ENCODE results near the gene NOSTRIN. TPM values are rescaled to one million over a fixed set of nuclear protein-coding genes. Genes with fewer than 3 reads are reported as not detected.

NOSTRIN gene
- total and polyA plus RNA-seq, 2 experiments from 2014 or later, result 0.45 to 0.54 TPM

DNA sequence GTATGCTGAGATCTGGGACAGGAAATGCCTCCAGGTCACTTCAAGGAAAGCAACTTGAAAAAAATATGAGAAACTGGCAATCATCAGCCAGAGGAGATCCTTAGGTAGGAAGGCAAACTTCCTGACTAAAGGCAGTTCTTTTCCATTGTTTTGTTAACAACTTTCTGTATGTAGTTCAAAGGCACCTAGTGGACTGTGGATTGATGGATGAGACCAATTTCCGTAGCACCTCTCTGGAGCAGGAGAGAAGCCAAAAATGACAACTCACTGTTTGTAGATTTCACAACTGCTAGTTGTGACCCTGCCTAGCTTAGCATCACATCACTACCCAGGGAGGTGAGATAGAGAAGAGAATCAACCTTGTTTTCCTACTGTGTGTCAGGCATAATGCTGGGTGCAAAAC, 21.8 kb upstream of the NOSTRIN start:
- Histone ChIP-seq H3K4me3 (no peak overlapping the region), H3K9me2 (ENCODE audit: insufficient read depth) (no peaks in the 10 kb centered on the region), H3K79me2 (ENCODE audit: insufficient read depth) (no peaks in the 10 kb centered on the region), H3K9ac (no peak overlapping the region), H3K27me3 (replicated peaks; ENCODE audit: insufficient read depth) (no peaks in the 10 kb centered on the region), H4K20me1 (ENCODE audit: insufficient read depth) (no peaks in the 10 kb centered on the region), H3K4me1 (ENCODE audit: insufficient read depth) (no peaks in the 10 kb centered on the region), H2AFZ (no peak overlapping the region), H3F3A (ENCODE audit: insufficient read depth) (no peaks in the 10 kb centered on the region), H3K36me3 (ENCODE audit: low read depth) (no peaks in the 10 kb centered on the region), H3K27ac (no peak overlapping the region), H3K4me2 (ENCODE audit: unreplicated experiment) (no peak overlapping the region), H3K9me3 (ENCODE audit: low read depth) (no peaks in the 10 kb centered on the region)
- no peak for TF ChIP-seq EZH2 (IDR thresholded peaks at IDR 0.05; ENCODE audit: insufficient read depth, poor library complexity, severe bottlenecking)
- TF ChIP-seq EZH2phosphoT487 (IDR thresholded peaks at IDR 0.05; ENCODE audit: insufficient read depth, low read depth), result no peak
- 79 to 80% methylated on average over 1 of the region's 1 CpG for WGBS, 2 experiments (ENCODE audit: low coverage in 1 of 2, low lambda C conversion rate in 2 of 2, missing lambda C conversion rate in 2 of 2)
- in situ Hi-C loops (cut with MboI), result no loop called here
- DNase-seq, result peak; percentile 10

DNA sequence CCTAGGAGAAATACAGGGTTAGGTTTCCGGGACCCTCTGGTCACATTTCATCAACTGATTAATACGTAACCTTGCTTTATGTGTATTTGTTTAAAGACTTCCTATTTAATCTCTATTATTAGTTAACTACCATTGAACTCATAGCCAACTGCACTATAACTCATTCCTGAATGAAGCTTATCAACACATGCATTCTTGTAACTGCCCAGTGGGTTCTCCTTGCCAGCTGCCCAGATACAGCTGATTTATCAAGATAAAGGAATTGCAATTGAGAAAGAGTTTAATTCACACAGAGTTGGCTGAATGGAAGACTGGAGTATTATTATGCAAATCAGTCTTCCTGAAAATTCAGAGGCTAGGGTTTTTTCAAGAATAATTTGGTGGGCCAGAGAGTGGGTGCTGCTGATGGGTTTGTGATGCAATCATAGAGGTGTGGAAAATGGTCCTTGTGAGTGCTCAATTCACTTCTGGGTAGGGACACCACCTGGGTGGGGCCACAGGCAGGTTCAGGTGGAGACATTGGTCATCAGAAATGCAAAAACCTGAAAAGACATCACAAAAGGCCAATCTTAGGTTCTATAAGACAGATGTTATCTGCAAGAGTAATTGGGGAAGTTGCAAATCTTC, 21.1 kb upstream of the NOSTRIN start:
- in situ Hi-C loops (cut with MboI), result no loop called here
- Histone ChIP-seq H3K79me2 (ENCODE audit: insufficient read depth) (no peaks in the 10 kb centered on the region), H3K9me3 (ENCODE audit: low read depth) (no peaks in the 10 kb centered on the region), H3K9me2 (ENCODE audit: insufficient read depth) (no peaks in the 10 kb centered on the region), H3K27ac (no peak overlapping the region), H3K4me3 (no peak overlapping the region), H3K9ac (no peak overlapping the region), H4K20me1 (ENCODE audit: insufficient read depth) (no peaks in the 10 kb centered on the region), H2AFZ (no peak overlapping the region), H3K4me1 (ENCODE audit: insufficient read depth) (no peaks in the 10 kb centered on the region), H3K27me3 (replicated peaks; ENCODE audit: insufficient read depth) (no peaks in the 10 kb centered on the region), H3K36me3 (ENCODE audit: low read depth) (no peaks in the 10 kb centered on the region), H3F3A (ENCODE audit: insufficient read depth) (no peaks in the 10 kb centered on the region), H3K4me2 (ENCODE audit: unreplicated experiment) (no peak overlapping the region)
- WGBS, 2 experiments (ENCODE audit: low coverage in 1 of 2, low lambda C conversion rate in 2 of 2, missing lambda C conversion rate in 2 of 2), result 84 to 89% methylated on average over 2 of the region's 2 CpGs
- TF ChIP-seq EZH2 (IDR thresholded peaks at IDR 0.05; ENCODE audit: insufficient read depth, poor library complexity, severe bottlenecking) (no peak), EZH2phosphoT487 (IDR thresholded peaks at IDR 0.05; ENCODE audit: insufficient read depth, low read depth) (no peak)
- no peak for DNase-seq

DNA sequence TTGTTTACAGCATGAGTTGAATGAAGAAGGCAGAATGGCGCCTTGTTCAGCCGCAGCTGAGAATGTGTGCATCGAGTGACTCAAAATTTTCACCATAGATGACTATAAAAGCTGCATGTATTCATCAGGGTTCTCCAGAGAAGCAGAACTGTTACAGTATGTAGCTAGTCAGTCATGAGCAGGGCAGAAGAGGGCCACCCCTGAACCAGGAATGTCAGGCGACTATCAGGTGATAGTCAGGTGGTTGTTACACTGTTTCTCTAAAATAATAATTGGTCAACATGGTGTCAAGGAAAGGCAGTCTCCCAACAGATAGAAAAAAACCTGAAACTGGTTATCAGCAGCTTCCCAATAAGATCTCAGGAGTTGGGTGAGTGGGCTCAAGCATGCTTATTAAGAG, 20.2 kb upstream of the NOSTRIN start:
- in situ Hi-C loops (cut with MboI), result no loop called here
- Histone ChIP-seq H3K4me3 (no peak overlapping the region), H3K4me1 (ENCODE audit: insufficient read depth) (no peaks in the 10 kb centered on the region), H2AFZ (no peak overlapping the region), H3K9me2 (ENCODE audit: insufficient read depth) (no peaks in the 10 kb centered on the region), H3K27me3 (replicated peaks; ENCODE audit: insufficient read depth) (no peaks in the 10 kb centered on the region), H3K4me2 (ENCODE audit: unreplicated experiment) (no peak overlapping the region), H3K9ac (no peak overlapping the region), H3F3A (ENCODE audit: insufficient read depth) (no peaks in the 10 kb centered on the region), H3K27ac (no peak overlapping the region), H3K9me3 (ENCODE audit: low read depth) (no peaks in the 10 kb centered on the region), H3K79me2 (ENCODE audit: insufficient read depth) (no peaks in the 10 kb centered on the region), H4K20me1 (ENCODE audit: insufficient read depth) (no peaks in the 10 kb centered on the region), H3K36me3 (ENCODE audit: low read depth) (no peaks in the 10 kb centered on the region)
- TF ChIP-seq EZH2phosphoT487 (IDR thresholded peaks at IDR 0.05; ENCODE audit: insufficient read depth, low read depth), result no peak
- no peak for TF ChIP-seq EZH2 (IDR thresholded peaks at IDR 0.05; ENCODE audit: insufficient read depth, poor library complexity, severe bottlenecking)
- 62 to 67% methylated on average over 4 of the region's 4 CpGs for WGBS, 2 experiments (ENCODE audit: low coverage in 1 of 2, low lambda C conversion rate in 2 of 2, missing lambda C conversion rate in 2 of 2)
- no peak for DNase-seq

DNA sequence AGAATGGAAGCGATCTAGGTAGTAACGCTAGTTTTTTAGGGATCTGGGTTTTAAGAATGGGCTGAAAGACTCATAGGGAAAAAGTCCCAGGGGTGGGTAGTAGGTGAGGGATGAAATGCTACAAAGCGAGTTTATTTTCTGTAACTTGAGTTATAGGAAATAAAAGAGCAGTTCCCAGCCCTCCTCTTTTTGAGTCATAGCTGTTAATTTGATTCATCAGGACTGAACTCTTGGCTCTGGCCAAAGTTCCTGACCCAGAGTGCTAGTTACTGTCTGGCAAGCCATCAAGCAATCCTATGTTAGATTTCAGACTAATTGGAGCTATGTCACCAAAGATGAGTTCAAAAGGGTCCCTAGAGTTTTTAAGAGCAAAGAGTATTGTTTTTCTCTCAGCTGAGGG, 17.4 kb upstream of the NOSTRIN start:
- no peak overlapping the region for H2AFZ ChIP-seq
- no peaks in the 10 kb centered on the region for H3K79me2 ChIP-seq (ENCODE audit: insufficient read depth)
- in situ Hi-C loops (cut with MboI), result no loop called here
- TF ChIP-seq EZH2phosphoT487 (IDR thresholded peaks at IDR 0.05; ENCODE audit: insufficient read depth, low read depth), result no peak
- no peak for TF ChIP-seq EZH2 (IDR thresholded peaks at IDR 0.05; ENCODE audit: insufficient read depth, poor library complexity, severe bottlenecking)
- DNase-seq, result peak; percentile 13
- no peaks in the 10 kb centered on the region for H3K36me3 ChIP-seq (ENCODE audit: low read depth)
- H3F3A ChIP-seq (ENCODE audit: insufficient read depth), result no peaks in the 10 kb centered on the region
- H3K9me3 ChIP-seq (ENCODE audit: low read depth), result no peaks in the 10 kb centered on the region
- no peaks in the 10 kb centered on the region for H3K4me1 ChIP-seq (ENCODE audit: insufficient read depth)
- H3K27ac ChIP-seq, result no peak overlapping the region
- H3K4me2 ChIP-seq (ENCODE audit: unreplicated experiment), result no peak overlapping the region
- 0 out of 2 replicates have a peak, but pooled peaks cover 3% of the 10 kb centered on the region for H3K27me3 ChIP-seq (replicated peaks; ENCODE audit: insufficient read depth)
- H4K20me1 ChIP-seq (ENCODE audit: insufficient read depth), result no peaks in the 10 kb centered on the region
- no peak overlapping the region for H3K9ac ChIP-seq
- 68 to 69% methylated on average over 3 of the region's 3 CpGs for whole genome bisulfite sequencing, 2 experiments (ENCODE audit: low coverage in 1 of 2, low lambda C conversion rate in 2 of 2, missing lambda C conversion rate in 2 of 2)
- H3K9me2 ChIP-seq (ENCODE audit: insufficient read depth), result no peaks in the 10 kb centered on the region
- H3K4me3 ChIP-seq, result no peak overlapping the region

Measured in GM23248 (cell line).